Measurements from ENCODE around the gene RPL10. TPM values are rescaled to one million over a fixed set of nuclear protein-coding genes. Genes with fewer than 3 reads are reported as not detected.

Gene RPL10
- total and polyA plus RNA-seq, 2 experiments from 2014 or later = 1,000 to 2,299 TPM

GRCh38 chrX:154401045-154401799 lies 3.0 kb downstream of the RPL10 start:
- TF ChIP-seq CTCF (IDR thresholded peaks at IDR 0.05; ENCODE audit: low read depth, low read length) = no peak
- Histone ChIP-seq H3K36me3 (peaks cover 12% of the 10 kb centered on the region), H3K9me3 (ENCODE audit: low read depth) (no peaks in the 10 kb centered on the region), H3K27ac (peak overlapping the region; percentile 28), H3K4me3 (no peak overlapping the region), H3K27me3 (no peaks in the 10 kb centered on the region), H3K4me1 (ENCODE audit: low read depth) (peaks cover 4% of the 10 kb centered on the region)
- DNase-seq (ENCODE audit: low read depth in 1 of 2, low spot score in 1 of 2) = peak in 1 of 2 donors; percentile 51

GRCh38 chrX:154401918-154402621 lies 3.9 kb downstream of the RPL10 start:
- Histone ChIP-seq H3K9me3 (ENCODE audit: low read depth) (no peaks in the 10 kb centered on the region), H3K27ac (no peak overlapping the region), H3K27me3 (no peaks in the 10 kb centered on the region), H3K4me3 (no peak overlapping the region), H3K4me1 (ENCODE audit: low read depth) (peaks cover 4% of the 10 kb centered on the region), H3K36me3 (peaks cover 12% of the 10 kb centered on the region)
- no peak for TF ChIP-seq CTCF (IDR thresholded peaks at IDR 0.05; ENCODE audit: low read depth, low read length)
- peak in 1 of 2 donors; percentile 26 for DNase-seq (ENCODE audit: low read depth in 1 of 2, low spot score in 1 of 2)

DNA sequence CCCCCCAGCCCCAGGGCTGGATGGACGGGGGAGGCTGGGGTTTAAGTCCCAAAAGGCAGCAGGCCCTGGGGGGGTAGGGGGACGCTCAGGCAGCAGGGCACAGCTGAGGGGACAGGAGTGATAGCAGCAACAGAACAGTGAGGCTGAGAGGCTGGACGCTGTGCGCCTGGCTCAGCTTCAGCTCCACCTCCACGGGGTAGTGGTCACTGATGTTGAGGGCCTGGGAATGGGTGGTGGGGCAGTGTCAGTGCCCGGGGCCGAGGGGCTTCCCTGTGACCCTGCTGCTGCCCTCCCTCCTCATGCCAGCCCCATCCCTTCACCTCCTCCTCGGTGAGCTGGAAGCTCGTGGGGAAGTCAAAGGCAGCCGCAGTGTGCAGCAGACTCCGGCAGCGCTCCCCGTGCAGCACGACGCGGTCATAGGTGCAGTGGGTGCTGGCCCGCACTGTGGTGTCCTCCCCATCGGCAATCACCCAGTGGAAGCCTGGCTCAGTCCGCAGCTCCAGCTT lies 4.5 kb downstream of the RPL10 start:
- no peaks in the 10 kb centered on the region for H3K27me3 ChIP-seq
- H3K9me3 ChIP-seq (ENCODE audit: low read depth) = no peaks in the 10 kb centered on the region
- no peak overlapping the region for H3K27ac ChIP-seq
- peaks cover 4% of the 10 kb centered on the region for H3K4me1 ChIP-seq (ENCODE audit: low read depth)
- H3K4me3 ChIP-seq = no peak overlapping the region
- no peak for DNase-seq (ENCODE audit: low read depth in 1 of 2, low spot score in 1 of 2)
- peaks cover 12% of the 10 kb centered on the region for H3K36me3 ChIP-seq
- no peak for TF ChIP-seq CTCF (IDR thresholded peaks at IDR 0.05; ENCODE audit: low read depth, low read length)

- Histone ChIP-seq H3K27me3 (no peaks in the 10 kb centered on the region), H3K27ac (no peak overlapping the region), H3K9me3 (ENCODE audit: low read depth) (no peaks in the 10 kb centered on the region), H3K4me3 (no peak overlapping the region), H3K36me3 (peaks cover 12% of the 10 kb centered on the region), H3K4me1 (ENCODE audit: low read depth) (peaks cover 4% of the 10 kb centered on the region)
- DNase-seq (ENCODE audit: low read depth in 1 of 2, low spot score in 1 of 2) = no peak
- no peak for TF ChIP-seq CTCF (IDR thresholded peaks at IDR 0.05; ENCODE audit: low read depth, low read length)
Measured at GRCh38 chrX:154403192-154403591, 5.0 kb downstream of the RPL10 start.

DNA sequence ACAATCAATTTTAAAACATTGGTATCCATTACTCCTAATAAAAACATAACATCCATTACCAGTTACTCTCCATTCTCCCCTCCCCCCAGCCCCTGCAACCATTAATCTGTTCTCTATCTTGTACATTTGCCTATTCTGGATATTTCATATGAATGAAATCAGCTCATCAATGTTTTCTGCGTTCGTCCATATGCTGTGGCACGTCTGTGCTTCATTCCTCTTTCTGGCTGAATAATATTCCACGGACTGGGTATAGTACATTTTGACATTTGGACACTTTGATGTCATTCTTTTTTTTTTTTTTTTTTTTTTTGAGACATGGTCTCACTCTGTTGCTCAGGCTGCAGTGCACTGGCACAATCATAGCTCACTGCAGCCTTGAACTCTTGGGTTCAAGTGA lies 5.7 kb downstream of the RPL10 start:
- H3K4me3 ChIP-seq = no peak overlapping the region
- H3K36me3 ChIP-seq = peaks cover 12% of the 10 kb centered on the region
- no peak overlapping the region for H3K27ac ChIP-seq
- H3K9me3 ChIP-seq (ENCODE audit: low read depth) = no peaks in the 10 kb centered on the region
- TF ChIP-seq CTCF (IDR thresholded peaks at IDR 0.05; ENCODE audit: low read depth, low read length) = no peak
- H3K27me3 ChIP-seq = no peaks in the 10 kb centered on the region
- H3K4me1 ChIP-seq (ENCODE audit: low read depth) = peaks cover 4% of the 10 kb centered on the region
- no peak for DNase-seq (ENCODE audit: low read depth in 1 of 2, low spot score in 1 of 2)

Measured in cardiac muscle cell (in vitro differentiated cells and primary cell).